Stimulated activated CD4-positive, alpha-beta T cell treated with anti-CD3 and anti-CD28 coated beads, Interleukin-12 subunit alpha, Interleukin-12 subunit beta, amount 100 ng/mL, for 4 hours (primary cell): Measurements from ENCODE around the gene KRTAP3-1.
"Not testable (repeated sequence)": the region's sequence is repeated elsewhere in the genome, so short reads cannot be mapped to it uniquely, and the experiment has no call there.

Source experiments
- DNase-seq: peaks from one replicate; pipeline ENCODE4 v3.0.0-alpha.2; 2020

KRTAP3-1 gene

GRCh38 chr17:41013606-41014005 is 4.7 kb upstream of the KRTAP3-1 start:
- DNase-seq, result no peak

DNA sequence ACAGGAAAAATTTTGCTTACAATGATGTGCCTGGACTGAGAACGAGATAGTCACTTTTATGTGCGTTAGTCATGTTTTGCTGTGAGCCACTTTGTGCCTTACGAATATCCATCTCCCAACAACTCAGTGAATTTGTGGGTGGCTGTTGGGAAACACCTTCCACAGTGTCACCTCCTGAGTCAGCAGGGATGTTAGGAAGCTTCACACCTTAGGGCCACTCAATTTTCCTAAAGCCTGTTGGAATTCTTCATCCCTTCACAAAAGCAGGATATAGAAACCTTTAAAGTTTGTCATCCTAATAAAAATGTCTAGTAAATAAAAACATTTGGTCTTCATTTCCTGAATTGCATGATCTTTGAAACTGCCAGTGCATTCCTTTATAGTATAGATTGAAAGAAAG is 4.3 kb upstream of the KRTAP3-1 start:
- DNase-seq, result no peak

DNA sequence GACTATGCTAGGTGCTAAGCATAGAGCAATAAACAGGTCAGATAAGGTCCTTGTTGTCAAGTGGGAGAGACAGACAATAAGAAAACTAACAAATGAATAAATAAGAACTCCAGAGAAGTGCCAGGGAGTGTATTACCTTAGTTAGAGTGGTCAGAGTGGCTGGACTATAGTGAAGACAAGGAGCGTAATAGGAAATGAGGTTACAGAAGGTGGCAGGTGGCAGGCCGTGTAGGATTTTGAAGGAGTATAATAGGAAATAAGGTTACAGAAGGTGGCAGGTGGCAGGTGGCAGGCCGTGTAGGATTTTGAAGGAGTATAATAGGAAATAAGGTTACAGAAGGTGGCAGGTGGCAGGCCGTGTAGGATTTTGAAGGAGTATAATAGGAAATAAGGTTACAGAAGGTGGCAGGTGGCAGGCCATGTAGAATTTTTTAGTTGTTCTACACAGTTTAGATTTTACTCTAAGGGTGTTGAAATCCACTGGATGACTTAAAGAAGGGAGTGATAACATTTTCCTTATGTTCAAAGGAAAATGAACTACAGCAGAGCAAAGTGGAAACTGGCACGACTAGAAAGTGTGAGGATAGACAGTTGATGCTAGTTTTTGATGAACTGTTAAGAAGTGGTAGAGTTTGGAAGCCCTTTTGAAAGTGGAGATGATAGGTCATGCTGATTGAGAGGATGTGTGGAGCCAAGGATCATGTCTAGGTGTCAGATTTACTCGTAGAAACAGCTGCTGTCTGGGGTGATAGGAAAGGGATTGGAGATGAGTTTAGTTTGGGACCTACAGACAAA is 3.6 kb upstream of the KRTAP3-1 start:
- DNase-seq, result no peak

- no peak for DNase-seq
Measured at GRCh38 chr17:41010441-41010840, 1.5 kb upstream of the KRTAP3-1 start.

GRCh38 chr17:41009936-41010335 is 1.0 kb upstream of the KRTAP3-1 start:
- DNase-seq, result no peak

DNA sequence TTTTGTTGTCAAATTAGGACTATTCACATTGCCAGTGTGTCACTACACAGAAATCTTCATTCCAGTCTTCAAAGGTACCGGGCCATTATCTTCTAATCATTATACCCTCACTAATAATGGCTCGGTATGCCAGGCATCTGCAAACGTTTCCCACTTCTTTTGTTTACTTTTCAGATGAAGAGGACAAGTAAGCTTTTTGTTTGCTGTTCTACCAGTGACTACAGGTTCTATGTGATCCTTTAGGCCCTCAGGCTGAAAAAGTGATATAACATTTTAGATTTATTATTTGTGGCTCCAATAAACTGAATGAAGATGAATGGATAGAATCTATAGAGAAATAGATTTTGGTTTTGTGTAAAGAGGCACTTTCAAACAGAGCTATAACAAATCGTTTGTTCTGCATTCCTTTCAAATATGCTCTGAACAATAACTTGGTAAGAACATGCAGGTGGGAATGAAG is 403 bp upstream of the KRTAP3-1 start:
- no peak for DNase-seq

GRCh38 chr17:41004397-41004796 is 4.5 kb downstream of the KRTAP3-1 start:
- DNase-seq, result no peak

- DNase-seq, result no peak
Measured at GRCh38 chr17:41003926-41004325, 5.0 kb downstream of the KRTAP3-1 start.

GRCh38 chr17:41002814-41003213 is 6.1 kb downstream of the KRTAP3-1 start:
- no peak for DNase-seq

- DNase-seq, result no peak
Measured at GRCh38 chr17:41001795-41002194, 7.1 kb downstream of the KRTAP3-1 start.

GRCh38 chr17:40999563-40999962 is 9.4 kb downstream of the KRTAP3-1 start, which contains the start of gene KRTAP3-2:
Gene KRTAP3-2 (minus strand): TSS chr17:40999906. CDS start chr17:40999853, 53 bp downstream.
- DNase-seq, result not testable (repeated sequence)

GRCh38 chr17:40997361-40997760 is 11.6 kb downstream of the KRTAP3-1 start:
- no peak for DNase-seq

DNA sequence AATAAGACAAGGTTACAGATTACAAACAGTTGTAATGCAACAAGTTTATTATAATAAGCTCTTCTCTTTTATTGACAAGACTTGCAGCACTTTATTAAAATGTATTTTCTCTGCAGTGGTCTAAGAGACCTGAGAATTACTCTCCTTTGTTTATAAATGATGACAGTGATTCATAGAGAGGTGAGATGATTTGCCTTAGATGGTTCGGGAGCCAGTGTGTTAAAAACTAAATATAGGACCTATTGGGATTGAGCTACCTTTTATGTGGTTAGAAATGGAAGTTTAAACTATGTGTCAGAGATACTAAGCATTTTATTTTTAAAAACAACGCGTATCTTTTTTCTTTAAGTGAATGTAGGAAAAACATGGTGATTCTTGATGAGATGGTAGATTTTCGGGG is 12.1 kb downstream of the KRTAP3-1 start:
- no peak for DNase-seq

DNA sequence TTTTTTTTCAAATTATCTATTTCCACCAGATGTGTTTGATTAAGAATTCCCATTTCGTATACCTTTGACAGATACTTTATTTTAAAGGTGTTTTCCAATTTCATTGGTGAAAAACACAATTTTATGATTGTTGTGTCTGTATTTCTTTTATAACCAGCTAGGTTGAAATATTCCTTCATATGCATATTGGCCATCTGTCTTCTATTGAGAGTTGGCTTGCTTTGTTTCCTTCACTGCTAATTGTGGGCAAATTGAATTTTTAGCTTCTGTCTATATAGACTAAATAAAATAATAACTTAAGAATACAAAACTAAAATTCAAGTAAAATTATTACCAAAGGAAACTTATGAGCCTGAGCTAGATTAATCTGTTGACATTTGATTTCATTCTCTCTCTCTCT is 13.8 kb downstream of the KRTAP3-1 start:
- no peak for DNase-seq

DNA sequence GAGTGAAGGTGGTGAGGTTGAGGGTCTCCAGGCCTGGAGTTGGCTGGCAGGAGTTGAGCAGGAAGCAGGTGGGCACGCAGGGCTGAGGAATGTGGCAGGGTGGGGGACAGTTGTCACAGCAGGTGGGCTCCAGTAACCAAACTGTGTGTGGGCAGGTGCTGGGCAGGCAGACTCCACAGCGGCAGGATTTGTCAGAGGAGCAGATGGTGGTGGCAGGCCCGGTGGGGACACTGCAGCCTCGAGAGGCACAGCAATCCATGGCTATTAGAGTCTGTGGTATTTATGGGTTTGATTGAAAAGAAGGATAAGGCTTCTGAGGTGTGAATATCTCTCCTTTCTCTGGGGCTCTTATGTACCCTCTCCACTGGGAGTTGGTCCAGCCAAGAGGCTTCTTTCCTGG is 15.1 kb downstream of the KRTAP3-1 start, which contains the start of gene KRTAP3-3:
Gene KRTAP3-3 (minus strand): TSS at position 326 of the 400 bp plus-strand sequence. CDS start 67 bp downstream, at position 259.
- no peak for DNase-seq

DNA sequence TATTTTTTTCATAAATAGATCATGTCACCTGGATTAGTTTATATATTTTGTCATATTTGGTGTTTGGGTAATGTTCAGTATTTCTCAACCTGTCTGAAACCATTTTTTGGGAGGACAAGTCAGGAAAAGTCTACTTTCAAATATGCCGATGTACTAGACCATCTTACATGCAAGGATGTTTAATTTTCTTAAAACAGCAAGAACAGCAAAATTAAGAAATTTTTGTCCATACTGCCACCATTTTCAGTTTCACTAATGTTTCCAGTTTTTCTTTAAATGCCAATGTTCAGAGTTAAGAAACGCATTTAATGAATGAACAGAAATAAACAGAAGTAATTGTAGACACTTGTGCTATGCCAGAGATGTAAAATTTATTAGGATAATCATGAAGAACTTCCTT is 15.8 kb downstream of the KRTAP3-1 start:
- DNase-seq, result no peak

GRCh38 chr17:40992666-40993065 is 16.3 kb downstream of the KRTAP3-1 start:
- DNase-seq, result no peak

DNA sequence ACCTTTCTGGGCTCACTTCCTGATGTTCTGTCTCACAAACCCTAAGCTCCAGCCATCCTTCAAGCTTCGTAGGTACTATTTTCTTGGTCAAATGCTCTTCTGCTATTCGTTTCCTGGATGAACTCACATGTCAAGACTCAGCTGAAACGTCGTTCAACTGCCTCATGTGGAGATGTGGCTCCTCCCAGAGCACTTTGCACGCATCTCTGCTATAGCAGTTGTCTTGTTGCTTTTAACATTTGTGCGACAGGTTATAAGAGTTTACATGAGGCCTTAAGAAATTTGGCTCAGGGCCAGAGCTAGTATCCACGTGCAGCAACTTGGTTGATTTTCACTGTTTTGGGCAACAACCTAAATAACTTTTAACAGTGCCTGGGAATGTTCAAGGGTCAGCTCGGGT is 22.0 kb downstream of the KRTAP3-1 start:
- DNase-seq, result no peak

DNA sequence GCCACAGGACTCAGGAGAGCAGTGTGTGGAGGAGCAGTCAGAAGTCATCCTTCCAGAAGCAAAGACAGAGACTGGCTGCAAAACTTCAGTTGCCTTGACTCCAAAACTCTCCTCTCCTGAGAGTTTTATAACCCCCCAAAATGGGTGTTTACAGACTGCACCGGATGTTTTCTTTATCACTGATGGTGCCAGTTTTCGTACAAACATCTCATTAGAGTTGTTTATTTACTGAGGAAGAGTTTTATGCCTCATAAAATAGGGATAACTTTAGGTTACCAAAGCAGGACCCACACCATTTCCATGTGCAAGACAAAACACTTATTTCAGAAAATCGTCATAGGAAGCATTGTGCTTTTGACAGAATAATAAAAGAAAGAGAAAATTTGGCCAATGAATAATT is 24.7 kb downstream of the KRTAP3-1 start, which contains the start of gene KRT40:
Gene KRT40 (minus strand): TSS at position 101 of the 400 bp plus-strand sequence. CDS start 53 bp downstream, at position 48.
- DNase-seq, result no peak

- no peak for DNase-seq
Measured at GRCh38 chr17:40981115-40981514, 27.8 kb downstream of the KRTAP3-1 start.

GRCh38 chr17:40980596-40980995 is 28.3 kb downstream of the KRTAP3-1 start:
- no peak for DNase-seq

DNA sequence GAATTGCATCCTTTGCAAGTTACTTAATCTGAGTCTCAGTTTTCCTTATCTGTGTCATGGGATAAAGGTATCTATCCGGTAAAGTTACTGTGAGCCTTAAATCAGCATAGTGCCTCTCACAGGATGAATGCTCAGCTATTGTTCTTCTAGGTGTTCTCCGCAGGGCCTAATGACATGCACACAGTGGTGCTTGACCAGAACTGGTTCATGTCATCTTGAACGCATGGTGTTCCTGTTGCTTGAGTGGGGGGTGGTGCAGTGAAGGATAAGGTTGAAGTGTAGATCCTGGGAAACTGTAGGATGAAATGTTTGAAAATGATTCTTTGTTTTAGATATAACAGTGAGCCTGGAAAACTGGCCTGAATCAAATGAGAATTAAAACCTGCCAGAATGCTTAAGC is 28.8 kb downstream of the KRTAP3-1 start:
- no peak for DNase-seq

GRCh38 chr17:40978575-40979151 is 30.3 kb downstream of the KRTAP3-1 start:
- no peak for DNase-seq

DNA sequence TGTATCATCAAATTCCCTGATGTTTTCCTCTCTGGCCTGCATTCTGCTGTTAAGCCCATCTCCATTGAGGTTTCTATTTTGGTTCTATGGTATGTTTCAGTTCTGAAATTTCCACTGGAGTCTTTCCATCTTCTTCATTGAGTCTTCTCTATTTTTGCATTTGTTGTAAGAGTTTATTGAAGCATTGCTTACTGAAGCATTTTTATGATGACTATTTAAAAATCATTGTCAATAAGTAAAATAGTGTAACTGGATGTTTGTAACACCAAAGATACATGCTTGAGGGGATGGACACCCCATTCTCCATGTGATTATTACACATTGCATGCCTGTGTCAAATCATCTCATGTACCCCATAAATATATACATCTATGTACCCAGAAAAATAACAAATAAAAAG is 33.4 kb downstream of the KRTAP3-1 start:
- no peak for DNase-seq
